Stimulated activated CD4-positive, alpha-beta T cell treated with anti-CD3 and anti-CD28 coated beads, Interleukin-15, amount 100 ng/mL, for 24 hours (primary cell): ENCODE results near the gene CREBZF.
A peak's percentile ranks its signal among the peaks of the same experiment; 100 is the strongest.
"Not testable (repeated sequence)": the region's sequence is repeated elsewhere in the genome, so short reads cannot be mapped to it uniquely, and the experiment has no call there.

ENCODE experiments used
- DNase-seq: peaks from one replicate; pipeline ENCODE4 v3.0.0-alpha.2; 2020

Gene CREBZF

DNA sequence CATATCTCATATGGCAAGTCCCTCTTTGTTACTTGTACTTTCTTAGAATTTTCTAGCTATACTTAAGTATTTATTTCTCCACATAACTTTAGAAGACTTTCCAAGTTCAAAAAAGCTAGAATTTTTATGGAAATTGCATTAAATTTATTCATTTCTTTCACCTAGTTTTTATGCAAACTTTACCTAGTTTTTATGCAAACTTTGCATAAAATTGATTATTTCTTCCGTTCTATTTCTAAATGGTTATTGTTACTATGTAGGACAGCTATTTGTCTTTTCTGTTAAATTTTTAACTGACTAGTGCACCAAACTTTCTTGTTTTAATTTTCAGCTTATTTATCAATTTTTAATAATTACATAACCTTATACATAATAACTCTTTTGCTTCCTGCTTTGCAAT lies 3.2 kb upstream of the CREBZF start:
- DNase-seq, result no peak

DNA sequence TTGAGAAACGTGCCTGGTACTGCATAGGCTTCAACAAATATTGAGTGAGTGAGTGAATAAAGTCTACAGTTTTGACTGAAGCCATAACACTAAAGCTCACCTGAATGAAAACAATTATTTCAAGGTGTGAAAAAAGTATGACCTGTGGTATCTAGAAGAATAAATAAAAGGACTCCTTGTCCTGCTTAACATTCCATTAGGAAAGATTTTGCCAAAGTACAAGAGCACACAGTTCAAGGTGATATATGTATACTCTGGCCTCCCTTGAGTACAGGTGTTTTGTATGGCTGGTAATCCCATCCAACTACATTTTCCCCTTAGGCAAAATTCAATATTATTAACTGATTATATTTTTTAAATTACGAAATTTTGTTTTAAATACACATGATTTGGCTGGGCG lies 1.8 kb upstream of the CREBZF start:
- no peak for DNase-seq

DNA sequence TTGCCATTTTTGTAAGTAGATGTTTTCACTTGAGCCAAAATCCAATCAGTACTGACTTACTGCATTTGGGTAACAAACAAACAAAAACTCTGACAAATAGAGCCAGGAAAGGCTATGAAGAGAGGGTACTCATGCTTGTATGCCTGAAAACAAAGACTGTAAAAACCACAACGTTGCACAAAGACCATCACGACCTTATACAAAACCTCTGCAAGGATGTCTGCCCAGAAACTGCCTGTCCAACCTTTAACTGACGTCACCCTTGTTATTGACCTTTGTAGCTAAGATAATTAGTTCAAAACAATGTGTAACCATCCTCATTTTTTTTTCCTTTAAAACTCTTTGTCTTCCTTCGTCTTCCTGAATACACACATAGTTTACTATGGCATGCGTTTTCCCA lies 804 bp upstream of the CREBZF start:
- no peak for DNase-seq

DNA sequence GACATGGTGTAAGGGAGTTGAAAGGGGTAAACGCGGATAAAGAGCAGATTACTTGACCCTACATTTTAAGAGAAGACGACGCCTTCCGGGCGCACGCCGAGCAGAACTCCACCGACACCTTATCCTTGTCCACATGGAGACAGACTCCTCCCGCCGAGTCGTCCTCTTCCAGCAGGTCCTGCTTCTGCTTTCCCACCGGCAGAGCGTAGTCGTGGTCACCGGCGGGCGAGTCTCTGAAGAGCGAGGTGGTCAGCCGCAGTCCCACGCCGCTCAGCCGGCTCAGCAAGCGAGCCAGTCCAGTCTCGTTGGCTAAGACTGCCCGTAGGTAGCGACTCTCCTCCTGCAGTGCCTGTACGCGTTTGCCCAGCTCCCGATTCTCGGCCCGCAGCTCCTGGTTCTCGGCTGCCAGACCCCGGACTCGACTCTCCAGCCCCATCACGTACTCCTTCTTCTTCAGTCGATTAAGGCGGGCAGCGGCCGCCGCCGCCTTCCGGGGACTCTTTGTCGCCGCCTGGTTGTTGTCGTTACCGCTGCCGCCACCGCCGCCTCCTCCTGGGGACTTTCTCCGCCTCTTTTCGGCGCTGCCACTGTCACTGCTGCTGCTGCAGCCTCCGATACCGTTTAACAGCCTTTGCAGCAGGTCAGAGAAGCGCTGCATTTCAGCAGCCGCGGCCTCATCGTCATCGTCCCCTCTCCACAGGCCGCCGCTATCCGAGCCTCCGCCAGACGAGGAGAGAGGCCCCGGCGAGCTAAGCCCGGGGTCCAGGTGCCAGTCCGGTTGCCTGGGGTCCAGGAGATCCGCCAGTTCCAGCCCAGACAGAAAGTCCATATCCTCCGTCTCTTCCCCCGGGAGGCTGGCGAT lies 945 bp downstream of the CREBZF start:
- DNase-seq, result peak; percentile 88

DNA sequence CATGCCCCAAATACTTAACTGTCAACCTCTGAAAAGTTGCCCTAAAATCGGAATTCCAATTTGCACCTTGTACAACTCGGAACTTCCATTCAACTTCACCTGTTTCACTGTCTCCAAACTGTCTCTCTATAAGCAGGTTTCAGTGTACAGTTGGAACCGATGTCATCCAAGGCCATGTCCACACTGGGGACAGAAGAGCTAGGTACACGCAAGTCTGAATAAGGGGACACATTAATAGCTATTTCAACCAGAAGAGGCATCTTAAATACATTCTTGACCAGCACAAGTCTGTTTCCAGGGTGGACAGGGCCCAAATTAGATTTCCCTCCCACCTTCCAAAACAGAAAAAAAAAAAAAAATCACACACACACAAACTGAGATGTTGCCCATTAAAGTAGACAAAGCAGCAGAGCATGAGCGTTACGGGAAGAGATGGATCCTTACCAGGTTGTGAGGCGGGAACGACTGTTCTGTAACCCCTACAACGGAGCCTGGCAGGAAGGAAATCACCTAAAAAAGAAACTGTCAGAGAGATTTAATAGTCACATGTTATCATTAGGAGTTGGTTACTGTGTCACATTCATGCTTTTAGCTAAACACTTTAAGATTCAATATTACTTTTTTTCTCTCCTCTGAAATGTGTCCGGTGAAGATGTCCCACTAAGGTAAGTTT lies 1.7 kb downstream of the CREBZF start:
- DNase-seq, result no peak

DNA sequence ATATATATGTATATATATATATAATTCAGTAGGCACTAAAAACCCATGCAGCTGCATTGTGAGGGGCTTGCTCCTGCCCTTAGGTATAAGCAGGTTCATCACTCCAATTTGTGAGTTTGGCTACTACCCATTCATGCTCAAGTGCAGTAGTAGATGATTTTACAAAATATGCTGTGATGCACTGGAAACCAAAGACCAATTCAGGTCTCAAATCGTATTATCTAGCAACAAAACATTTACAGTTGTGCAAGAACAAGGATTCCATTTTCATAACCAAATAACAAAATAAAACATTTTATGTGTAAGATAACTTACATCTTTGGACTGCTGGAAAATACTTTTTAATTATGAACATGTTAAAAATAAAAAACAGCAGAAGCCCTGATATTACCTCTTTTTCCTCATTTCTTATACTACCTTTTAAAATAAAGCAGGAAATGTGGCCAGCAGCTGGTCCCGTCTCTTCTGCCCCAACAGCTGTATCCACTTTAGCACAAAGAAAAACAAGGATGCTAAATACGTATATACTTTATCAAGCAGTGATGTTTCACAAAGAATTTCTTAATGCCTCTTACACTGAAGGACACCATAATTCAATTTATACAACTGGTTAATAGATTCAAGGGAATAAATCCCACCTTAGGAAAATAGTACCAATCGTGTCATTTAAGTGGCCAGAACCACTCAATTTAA lies 2.8 kb downstream of the CREBZF start:
- DNase-seq, result no peak

DNA sequence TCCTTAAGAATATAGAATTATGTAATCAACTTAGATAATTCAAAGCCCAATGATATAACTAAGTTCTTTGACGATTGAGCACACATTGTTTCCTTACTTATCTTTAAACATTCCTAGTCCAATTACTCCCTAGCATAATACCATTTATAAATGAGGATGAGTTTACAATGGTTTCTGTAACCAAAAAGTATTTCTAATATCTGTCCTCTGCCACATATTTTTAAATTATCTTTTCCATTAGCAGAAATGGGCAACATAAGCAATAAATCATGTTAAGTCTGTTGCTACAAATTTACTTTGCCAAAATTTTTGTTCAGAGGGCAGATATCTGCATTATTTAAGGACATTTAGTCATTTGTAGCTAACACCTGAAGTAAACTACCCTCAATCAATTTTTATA lies 6.7 kb downstream of the CREBZF start:
- no peak for DNase-seq

DNA sequence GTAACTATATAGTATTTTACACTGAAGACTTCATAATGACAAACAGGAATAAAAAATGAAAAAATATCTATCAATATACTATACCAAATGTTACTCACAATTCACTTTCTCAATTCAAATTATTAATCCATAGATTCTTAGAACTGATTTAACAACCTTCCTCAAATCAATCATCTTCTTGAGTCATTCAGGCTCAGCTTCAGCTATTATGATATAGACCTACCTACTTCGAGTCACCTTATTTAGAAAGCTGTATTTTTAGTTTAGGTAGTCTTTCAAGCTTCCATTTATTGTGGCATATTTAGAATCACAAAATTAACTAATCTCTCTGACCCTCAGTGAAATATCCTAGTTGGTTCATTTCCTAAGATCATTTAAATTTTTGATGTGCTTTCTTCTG lies 8.2 kb downstream of the CREBZF start:
- DNase-seq, result no peak

DNA sequence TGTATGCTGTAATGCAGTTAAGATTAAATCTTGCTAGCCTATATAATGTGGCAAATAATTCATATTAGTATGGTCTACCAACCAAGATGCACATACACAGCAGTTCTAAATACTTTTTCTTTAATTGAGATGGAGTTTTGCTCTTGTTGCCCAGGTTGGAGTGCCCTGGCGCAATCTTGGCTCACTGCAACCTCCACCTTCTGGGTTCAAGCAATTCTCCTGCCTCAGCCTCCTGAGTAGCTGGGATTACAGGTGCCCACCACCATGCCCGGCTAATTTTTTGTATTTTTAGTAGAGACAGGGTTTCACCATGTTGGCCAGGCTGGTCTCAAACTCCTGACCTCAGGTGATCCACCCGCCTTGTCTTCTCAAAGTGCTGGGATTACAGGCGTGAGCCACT lies 10.6 kb downstream of the CREBZF start:
- DNase-seq, result not testable (repeated sequence)

DNA sequence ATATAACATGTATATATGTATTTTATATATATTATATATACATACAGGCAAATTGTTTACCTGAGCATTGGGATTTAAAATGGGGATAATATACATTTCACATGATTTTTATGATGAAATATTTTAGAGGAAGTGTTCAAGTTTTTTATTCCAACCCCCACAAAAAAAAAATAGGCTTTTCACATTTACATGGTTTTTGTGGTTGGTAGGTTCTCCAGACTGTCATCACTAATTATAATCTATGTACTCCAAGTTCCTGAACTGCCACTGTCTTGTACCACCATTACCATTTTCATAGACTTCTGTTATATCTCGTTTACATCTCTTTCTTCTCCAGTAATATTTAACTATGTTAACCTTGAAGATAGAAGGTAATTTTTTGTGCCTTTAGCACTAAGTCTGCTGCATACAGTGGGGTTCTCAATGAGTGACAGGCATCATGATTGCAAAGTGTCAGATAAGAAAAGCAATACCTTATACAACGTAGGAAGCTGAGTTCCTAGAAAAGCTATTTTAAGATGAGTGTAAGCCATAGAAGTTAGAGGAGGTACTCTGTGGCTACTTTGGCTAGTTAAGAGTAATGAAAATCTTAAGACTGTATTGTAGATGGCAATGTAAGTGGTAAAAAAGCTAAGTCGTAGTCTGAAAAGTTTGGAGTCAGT lies 12.0 kb downstream of the CREBZF start:
- DNase-seq, result no peak

DNA sequence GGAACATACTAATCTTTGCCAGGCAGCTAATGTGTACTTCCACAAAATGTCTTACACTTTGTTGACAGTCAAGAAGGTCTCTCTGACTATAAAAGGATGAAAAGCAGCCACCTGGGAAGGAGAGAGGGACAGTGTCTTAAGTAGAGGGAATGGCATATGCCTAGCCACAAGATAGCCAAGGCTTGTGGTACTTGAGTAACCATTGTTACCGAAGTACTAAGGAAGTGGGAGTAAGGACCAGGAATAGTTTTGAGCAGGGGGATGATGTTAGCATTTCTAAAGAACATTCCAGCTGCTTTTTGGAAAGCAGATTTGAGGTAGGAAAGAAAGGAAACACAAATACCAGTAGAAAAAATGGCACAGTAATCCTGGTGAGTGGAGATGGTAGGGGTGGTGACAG lies 13.8 kb downstream of the CREBZF start:
- no peak for DNase-seq

DNA sequence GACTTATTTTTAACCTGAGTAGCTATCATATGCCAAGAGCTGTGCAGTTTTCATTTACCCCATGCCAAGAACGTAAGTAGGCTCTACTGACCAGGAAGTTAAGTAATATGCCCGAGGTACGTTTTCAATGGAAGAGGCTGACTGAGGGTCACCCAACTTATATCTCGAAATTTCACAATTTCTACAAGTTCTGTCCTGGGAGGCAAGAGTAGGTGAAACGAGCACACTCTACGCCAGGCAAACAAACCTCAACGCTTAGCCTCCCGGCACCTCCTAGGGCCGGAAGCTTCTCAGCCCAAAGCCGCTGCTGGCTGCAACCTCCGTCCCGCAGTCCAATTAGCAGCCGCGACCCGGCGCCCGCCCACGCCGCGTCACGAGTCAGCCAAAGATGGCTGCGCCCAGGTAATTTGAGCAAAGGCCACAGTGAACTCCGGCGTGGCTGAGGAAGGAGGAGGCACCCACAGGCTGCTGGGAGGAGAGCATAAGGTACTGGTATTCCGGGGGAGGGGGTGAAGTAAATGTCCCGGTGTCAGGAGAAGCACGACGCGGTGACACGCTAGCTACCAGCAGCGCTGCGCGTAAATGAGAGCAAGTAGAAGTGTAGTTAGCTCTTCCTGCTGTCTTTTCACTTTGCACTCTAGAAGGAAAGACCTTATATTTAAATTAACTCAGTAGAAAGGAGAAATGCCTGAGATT lies 17.2 kb downstream of the CREBZF start, which contains the start of gene TMEM126A:
TMEM126A (plus strand) TSS at position 364 of the 696 bp plus-strand sequence. CDS start 2,289 bp downstream, outside the sequence.
- peak; percentile 95 for DNase-seq

DNA sequence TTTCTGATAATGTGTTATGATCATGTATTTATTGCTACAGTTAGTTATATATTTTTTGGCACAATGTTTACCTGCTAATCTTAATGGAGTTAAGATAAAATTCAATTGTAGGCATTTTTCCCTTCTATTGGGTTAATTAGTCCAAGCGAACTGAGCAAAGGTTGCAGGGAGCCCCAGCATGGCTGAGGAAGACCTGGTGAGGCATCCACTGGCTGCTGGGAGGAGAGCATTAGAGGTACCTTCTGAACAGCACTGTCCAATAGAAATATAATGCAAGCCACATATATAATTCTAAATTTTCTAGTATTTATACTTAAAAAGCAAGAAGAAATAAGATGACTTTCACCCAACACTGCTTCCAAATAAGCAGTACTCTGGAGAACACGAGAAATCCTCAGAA lies 17.9 kb downstream of the CREBZF start:
- DNase-seq, result no peak

DNA sequence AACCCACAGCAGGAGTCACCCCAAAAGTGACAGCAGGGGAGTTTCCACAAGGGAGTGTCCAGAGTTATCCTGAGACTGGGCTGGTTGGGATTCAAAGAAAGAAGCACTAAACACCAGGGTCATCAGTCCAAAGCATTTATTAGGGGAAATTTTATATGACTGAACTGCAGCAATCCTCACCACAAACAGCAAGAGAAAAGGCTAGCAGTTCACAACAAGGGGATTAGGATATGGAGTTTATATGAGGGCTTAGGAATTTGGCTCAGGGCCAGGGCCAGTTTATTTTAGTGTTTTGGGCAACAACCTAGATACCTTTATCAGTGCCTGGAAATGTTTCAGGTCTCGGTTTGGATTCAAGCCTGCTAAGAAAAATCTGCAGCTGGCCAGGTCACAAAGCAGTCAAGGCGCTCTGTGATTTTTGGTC lies 21.7 kb downstream of the CREBZF start:
- DNase-seq, result no peak

DNA sequence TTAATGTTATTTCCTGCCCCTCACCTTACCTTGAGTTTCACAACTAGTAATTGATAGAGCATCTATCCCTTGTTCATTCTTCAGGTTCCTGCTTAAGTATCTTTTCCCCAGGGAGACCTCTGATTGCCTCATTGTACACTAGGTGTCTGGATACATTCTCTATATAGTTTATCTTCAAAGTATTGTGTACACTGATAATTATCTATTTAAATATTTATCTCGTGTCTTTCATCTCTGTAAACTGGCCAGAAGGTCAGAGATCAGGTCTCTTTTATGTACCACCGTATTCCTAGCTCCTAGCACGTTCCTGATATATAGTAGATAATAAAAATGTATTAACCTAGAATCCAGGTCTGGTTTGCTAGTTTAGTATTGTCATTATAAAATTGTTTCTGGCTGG lies 30.2 kb downstream of the CREBZF start:
- DNase-seq, result no peak

DNA sequence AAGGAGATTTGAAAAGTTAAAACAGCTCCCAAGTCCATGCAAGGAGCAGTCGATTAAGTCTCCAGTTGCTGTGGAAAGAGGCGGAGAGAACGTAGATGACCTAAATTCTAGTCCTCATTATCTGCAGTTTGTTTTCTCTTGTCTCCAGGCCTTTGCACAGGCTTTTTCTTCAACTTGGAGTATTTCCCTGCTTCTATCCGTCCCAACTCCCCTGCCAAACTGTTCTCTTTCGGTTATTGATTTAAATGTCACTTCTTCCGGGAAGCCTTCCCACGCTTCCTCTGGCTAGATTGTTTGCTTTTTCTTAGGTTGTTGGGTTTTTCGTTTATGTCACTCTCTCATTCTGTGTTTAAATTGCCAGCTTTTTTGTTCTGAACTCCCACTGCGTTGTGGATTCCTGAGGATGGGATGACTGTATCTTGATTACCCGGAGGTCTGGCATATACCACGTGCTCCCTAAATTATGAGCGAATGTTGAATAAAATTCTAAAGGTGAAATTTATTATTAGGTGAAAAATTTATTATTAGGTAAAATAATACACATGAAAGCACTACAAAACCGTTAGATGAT lies 36.1 kb downstream of the CREBZF start:
- DNase-seq, result peak; percentile 42

DNA sequence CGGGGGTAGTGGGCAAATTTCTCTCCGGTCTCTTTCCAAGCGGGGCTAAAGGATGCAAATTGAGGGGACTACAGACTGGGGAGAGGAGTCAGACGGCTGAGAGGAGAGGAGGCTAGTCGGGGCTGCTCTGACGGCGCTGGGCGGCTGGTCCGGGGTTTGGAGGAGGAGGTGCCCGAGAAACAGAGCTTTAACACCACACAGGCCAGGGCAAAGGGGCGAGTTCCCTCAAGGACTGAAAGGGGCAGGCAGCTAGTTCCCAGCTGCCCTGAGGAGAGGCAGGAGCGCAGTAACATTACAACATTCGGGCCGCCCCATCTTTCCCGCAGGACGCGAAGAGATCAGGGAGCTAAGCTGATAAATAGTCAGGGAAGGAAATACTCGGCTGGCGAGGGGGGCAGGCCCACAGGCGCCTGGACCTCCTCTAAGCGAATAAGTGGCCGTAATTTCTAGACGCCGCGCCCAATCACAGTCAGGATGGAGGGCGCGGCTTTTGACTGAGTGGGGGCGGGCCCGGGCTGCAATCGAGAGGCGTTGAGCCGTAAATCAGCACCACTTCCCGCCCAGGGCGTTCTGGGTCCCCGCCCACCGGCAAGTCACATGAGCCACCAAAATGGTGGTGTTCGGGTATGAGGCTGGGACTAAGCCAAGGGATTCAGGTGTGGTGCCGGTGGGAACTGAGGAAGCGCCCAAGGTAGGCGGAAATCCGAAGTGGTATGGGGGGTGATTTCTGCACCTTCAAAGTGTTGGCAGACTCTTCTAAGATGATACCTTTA lies 36.7 kb downstream of the CREBZF start, which contains the start of gene TMEM126B:
TMEM126B (plus strand) TSS at position 596 of the 773 bp plus-strand sequence; CDS start at position 611, 15 bp downstream.
- peak; percentile 99 for DNase-seq

DNA sequence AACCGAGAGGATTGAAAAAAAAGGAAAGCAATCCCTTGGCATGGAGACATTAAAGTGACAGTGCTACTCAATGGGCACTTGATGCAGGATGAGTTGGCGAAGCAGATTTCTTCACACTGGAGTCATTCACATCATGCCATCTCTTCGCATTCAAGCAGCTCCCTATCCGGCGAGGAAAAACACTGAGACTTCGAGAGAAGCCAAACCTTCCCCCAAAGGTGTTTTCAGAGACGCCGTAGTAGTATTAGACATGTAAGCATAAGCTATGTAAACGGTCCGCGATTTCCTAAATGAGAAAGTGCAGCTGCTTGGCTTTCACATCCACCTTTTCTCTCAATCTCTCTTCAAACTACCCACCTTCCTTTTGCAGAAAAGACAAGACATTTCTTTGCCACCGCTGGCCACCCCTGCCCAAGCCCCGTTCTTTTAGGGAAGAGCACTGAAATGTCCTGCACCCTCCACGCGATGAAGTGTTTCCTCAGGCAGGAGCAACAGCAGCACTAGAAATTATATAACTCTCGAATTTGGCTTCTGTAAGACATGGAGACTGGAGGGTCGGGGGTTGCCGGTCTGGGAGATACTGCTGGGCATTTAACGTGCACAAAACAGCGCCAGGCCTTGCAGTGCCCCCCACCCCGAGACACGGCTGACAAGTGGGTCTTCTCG lies 37.5 kb downstream of the CREBZF start, which contains the start of gene DLG2:
DLG2 (minus strand) TSS at position 13 of the 666 bp plus-strand sequence.
- no peak for DNase-seq

DNA sequence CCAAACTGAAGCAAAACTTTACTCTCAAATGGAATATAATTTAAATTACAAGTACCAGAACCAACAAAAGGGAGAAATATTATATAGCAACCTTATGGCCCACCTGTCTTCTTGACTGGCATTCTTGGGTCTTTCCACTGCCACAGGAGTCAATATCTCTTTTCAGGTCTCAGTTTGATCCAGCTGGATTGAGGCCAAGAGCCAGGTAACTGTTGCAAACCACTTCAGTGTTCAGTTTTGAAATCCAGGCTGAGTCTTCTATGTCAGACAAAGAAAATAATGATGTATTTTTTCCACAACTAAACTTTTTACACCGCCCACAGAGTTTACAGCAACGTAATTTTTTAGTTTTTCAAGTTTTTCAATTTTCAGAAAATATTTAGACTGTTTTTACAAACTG lies 38.4 kb downstream of the CREBZF start:
- DNase-seq, result no peak

DNA sequence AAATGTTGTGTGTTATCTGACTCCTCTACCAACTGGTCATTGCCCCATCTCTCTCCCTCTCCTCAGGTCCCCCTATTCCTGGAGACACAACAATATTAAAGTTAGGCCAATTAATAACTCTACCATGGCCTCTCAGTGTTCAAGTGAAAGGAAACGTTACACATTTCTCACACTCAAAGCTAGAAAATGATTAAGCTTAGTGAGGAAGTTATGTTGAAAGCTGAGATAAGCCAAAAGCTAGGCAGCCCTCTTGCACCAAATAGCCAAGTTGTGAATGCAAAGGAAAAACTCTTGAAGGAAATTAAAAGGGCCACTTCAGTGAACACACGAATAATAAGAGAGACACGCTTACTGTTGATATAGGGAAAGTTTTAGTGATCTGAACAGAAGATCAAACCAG lies 44.7 kb downstream of the CREBZF start:
- DNase-seq, result no peak
